HCT116 (cell line): ENCODE measurements around the gene ST7L. TPM values are rescaled to one million over a fixed set of nuclear protein-coding genes. Genes with fewer than 3 reads are reported as not detected.

Experiments
- ATAC-seq: fragments of 200-7000 bp; cut with Tn5 transposase; 2 replicates; pipeline ENCODE4 v1.9.1; 2020; ENCODE audit warnings: mild to moderate bottlenecking, moderate library complexity
- BruUV-seq: library from RNA; stranded (reverse); fragments of 400-500 nt; replicated peaks from 2 replicates; lab custom pipeline; 2021; lab: Mats Ljungman, UMichigan
- CTCF ChIA-PET: fragments of 300-600 bp; sonication (Branson Sonifier 250); formaldehyde crosslinking; loops from one replicate; lab custom pipeline; 2021; ENCODE audit warnings: antibody characterized with exemption; lab: Charles Lee
- POLR2A ChIA-PET: fragments of 300-600, 350-600 bp; sonication (Branson Sonifier 250); formaldehyde crosslinking; loops from one replicate; lab custom pipeline; 2021; ENCODE audit warnings: antibody characterized with exemption; lab: Charles Lee
- RAD21 ChIA-PET, 2 experiments: fragments of 300-600 bp; sonication (Branson Sonifier 250); formaldehyde crosslinking; loops; one replicate each; lab custom pipeline; 2023; ENCODE audit warnings: low total read pairs in 2 of 2; ENCODE audit not compliant: uncharacterized antibody in 2 of 2, unreplicated experiment in 2 of 2, low non-redundant PET in 1 of 2; lab: Charles Lee
- DNase-seq: peaks from one replicate; pipeline ENCODE4 v3.0.0-alpha.2; 2010; ENCODE audit warnings: low read depth, low spot score
- H2AFZ ChIP-seq: fragments of 200-600 bp; shearing (Covaris generic), sonication (generic); 2 replicates; pipeline ENCODE4 v1.6.1; 2017; ENCODE audit warnings: low read depth, mixed run types, mixed read lengths, antibody characterized with exemption, low read length; ENCODE audit not compliant: poor library complexity, severe bottlenecking
- H3K27ac ChIP-seq: 2 replicates; pipeline ENCODE4 v1.5.1; 2012; ENCODE audit warnings: low read depth, low read length
- H3K27me3 ChIP-seq: fragments of 200-600 bp; sonication (generic); 2 replicates; pipeline ENCODE4 v1.6.1; 2016; ENCODE audit warnings: mixed run types, low read length, mixed read lengths; ENCODE audit not compliant: insufficient read depth
- H3K36me3 ChIP-seq, 2 experiments: fragments of 200-500 bp in 1 of 2; fragments of 200-600 bp in 1 of 2; sonication (Bioruptor generic) in 1 of 2; sonication (generic) in 1 of 2; 2 replicates each; pipeline versions ENCODE4 v1.5.1 to v1.6.1; 2014 to 2016; ENCODE audit warnings: low read length in 2 of 2, inconsistent platforms in 1 of 2, mixed read lengths in 1 of 2, mixed run types in 1 of 2; ENCODE audit not compliant: insufficient read depth in 2 of 2, control insufficient read depth in 1 of 2
- H3K4me1 ChIP-seq, 2 experiments: fragments of 200-600 bp in 1 of 2; sonication (generic) in 1 of 2; 2 replicates each; pipeline versions ENCODE4 v1.5.1 to v1.6.1; 2012 to 2017; ENCODE audit warnings: low read length in 2 of 2, inconsistent platforms in 1 of 2, mild to moderate bottlenecking in 1 of 2, mixed read lengths in 1 of 2, mixed run types in 1 of 2, moderate library complexity in 1 of 2; ENCODE audit not compliant: insufficient read depth in 2 of 2, control insufficient read depth in 1 of 2
- H3K4me2 ChIP-seq: fragments of 200-600 bp; sonication (generic); 2 replicates; pipeline ENCODE4 v1.6.1; 2017; ENCODE audit warnings: mixed run types, low read length, mixed read lengths
- H3K4me3 ChIP-seq, 2 experiments: fragments of 200-600 bp in 1 of 2; sonication (generic) in 1 of 2; replicated peaks in 1 of 2; 2 replicates each; pipeline ENCODE4 v1.5.1; 2011 to 2016; ENCODE audit warnings: low read length in 2 of 2, control low read depth in 1 of 2, low read depth in 1 of 2, mild to moderate bottlenecking in 1 of 2, mixed read lengths in 1 of 2, mixed run types in 1 of 2
- H3K79me2 ChIP-seq: fragments of 200-600 bp; sonication (generic); 2 replicates; pipeline ENCODE4 v1.6.1; 2017; ENCODE audit warnings: mild to moderate bottlenecking, mixed run types, low read length, moderate library complexity, mixed read lengths; ENCODE audit not compliant: insufficient read depth
- H3K9ac ChIP-seq: fragments of 200-600 bp; sonication (generic); 2 replicates; pipeline ENCODE4 v1.6.1; 2016; ENCODE audit warnings: low read length, mixed read lengths
- H3K9me2 ChIP-seq: fragments of 200-600 bp; sonication (generic), shearing (Covaris generic); 2 replicates; pipeline ENCODE4 v1.6.1; 2017; ENCODE audit warnings: mixed run types, mild to moderate bottlenecking, moderate library complexity; ENCODE audit not compliant: insufficient read depth
- H3K9me3 ChIP-seq, 2 experiments: fragments of 200-500 bp in 1 of 2; fragments of 200-600 bp in 1 of 2; sonication (Bioruptor generic) in 1 of 2; sonication (generic) in 1 of 2; 2 replicates each; pipeline ENCODE4 v1.6.1; 2014 to 2017; ENCODE audit warnings: low read length in 2 of 2, mixed read lengths in 2 of 2, inconsistent platforms in 1 of 2, low read depth in 1 of 2, mild to moderate bottlenecking in 1 of 2, mixed run types in 1 of 2, moderate library complexity in 1 of 2; ENCODE audit not compliant: control insufficient read depth in 1 of 2, insufficient read depth in 1 of 2
- H4K20me1 ChIP-seq: fragments of 200-600 bp; sonication (generic), shearing (Covaris generic); 2 replicates; pipeline ENCODE4 v1.6.1; 2017; ENCODE audit warnings: mixed run types, mild to moderate bottlenecking, moderate library complexity; ENCODE audit not compliant: insufficient read depth
- CEBPB ChIP-seq: IDR thresholded peaks from 2 replicates; pipeline ENCODE4 v1.6.1; 2012; ENCODE audit warnings: low read depth
- EZH2 ChIP-seq: fragments of 200-600 bp; sonication (generic); IDR thresholded peaks from 2 replicates; pipeline ENCODE4 v1.6.1; 2017; ENCODE audit warnings: antibody characterized with exemption, mixed run types
- JUND ChIP-seq: IDR thresholded peaks from 2 replicates; pipeline ENCODE4 v1.6.1; 2012
- POLR2A ChIP-seq: IDR thresholded peaks from 2 replicates; pipeline ENCODE4 v1.7.0; 2011; ENCODE audit warnings: borderline replicate concordance; ENCODE audit not compliant: insufficient read depth, insufficient read length; ENCODE audit errors: extremely low read depth
- RAD21 ChIP-seq: IDR thresholded peaks from 2 replicates; pipeline ENCODE4 v1.6.1; 2012; ENCODE audit warnings: low read depth, mild to moderate bottlenecking
- REST ChIP-seq: IDR thresholded peaks from 2 replicates; pipeline ENCODE4 v1.6.1; 2012; ENCODE audit warnings: low read depth
- SP1 ChIP-seq: IDR thresholded peaks from 2 replicates; pipeline ENCODE4 v1.6.1; 2012; ENCODE audit warnings: low read depth
- YY1 ChIP-seq: IDR thresholded peaks from 2 replicates; pipeline ENCODE4 v1.6.1; 2011; ENCODE audit warnings: low read length, low read depth, moderate library complexity, mild to moderate bottlenecking; ENCODE audit not compliant: insufficient replicate concordance; ENCODE audit errors: extremely low read depth
- ZBTB33 ChIP-seq: IDR thresholded peaks from 2 replicates; pipeline ENCODE4 v1.6.1; 2011; ENCODE audit warnings: mild to moderate bottlenecking, low read length, moderate library complexity; ENCODE audit not compliant: insufficient replicate concordance; ENCODE audit errors: extremely low read depth
- ZNF274 ChIP-seq: fragments of 200-500 bp; sonication (Bioruptor generic); IDR thresholded peaks from 2 replicates; pipeline ENCODE4 v1.6.1; 2014; ENCODE audit warnings: mild to moderate bottlenecking, low read depth, low read length, inconsistent platforms
- intact Hi-C: fragments of 100-400 bp; cut with micrococcal nuclease; formaldehyde crosslinking; loops from 2 replicates; pipeline ENCODE4 v1.10.0; 2022
- total RNA-seq: library from RNA; stranded (reverse); gene quantifications from one replicate; pipeline ENCODE4 v1.2.1, GENCODE V29; 2021; ENCODE audit not compliant: unreplicated experiment
- TF ChIP-seq, protein P1 (sequence below): IDR thresholded peaks from 2 replicates; pipeline ENCODE4 v1.6.1; 2012
- TF ChIP-seq, protein P2 (sequence below), 3 experiments: fragments of 200-600 bp in 1 of 3; sonication (generic) in 1 of 3; IDR thresholded peaks in 2 of 3; conservative IDR thresholded peaks in 1 of 3; 2 replicates each; pipeline ENCODE4 v1.5.1; 2012 to 2017; ENCODE audit warnings: low read depth in 2 of 3, low read length in 2 of 3, antibody characterized with exemption in 1 of 3, borderline replicate concordance in 1 of 3, control low read depth in 1 of 3, mild to moderate bottlenecking in 1 of 3, mixed read lengths in 1 of 3, mixed run types in 1 of 3, moderate library complexity in 1 of 3; ENCODE audit not compliant: insufficient read depth in 1 of 3

ST7L gene
- total RNA-seq, 1 experiment from 2014 or later, result 19.9 TPM

GRCh38 chr1:112541299-112541698, 77.6 kb downstream of the ST7L start:
- Histone ChIP-seq H3K4me2 (no peak overlapping the region), H3K27ac (no peak overlapping the region), H3K9ac (no peak overlapping the region), H3K4me1 (peaks cover 19 to 35% of the 10 kb centered on the region in 2 experiments), H2AFZ (no peak overlapping the region), H4K20me1 (no peaks in the 10 kb centered on the region), H3K9me3 (no peaks in the 10 kb centered on the region), H3K79me2 (no peaks in the 10 kb centered on the region), H3K4me3 (no peak overlapping the region), H3K27me3 (no peaks in the 10 kb centered on the region), H3K36me3 (no peaks in the 10 kb centered on the region), H3K9me2 (no peaks in the 10 kb centered on the region)
- CTCF ChIA-PET, result no interaction called here
- intact Hi-C loops, result no loop called here
- no peak for ATAC-seq
- DNase-seq, result no peak
- no TSS peak for BruUV-seq
- POLR2A ChIA-PET, result no interaction called here
- no peak for TF ChIP-seq RAD21
- no peak for TF ChIP-seq REST
- TF ChIP-seq JUND, result no peak
- RAD21 ChIA-PET, result no interaction called here

GRCh38 chr1:112540226-112540794, 78.6 kb downstream of the ST7L start:
- no peaks in the 10 kb centered on the region for H3K79me2 ChIP-seq
- ChIA-PET POLR2A (no interaction called here), RAD21 (no interaction called here), CTCF (no interaction called here)
- no peaks in the 10 kb centered on the region for H4K20me1 ChIP-seq
- no peak overlapping the region for H3K9ac ChIP-seq
- no TSS peak for BruUV-seq
- H3K4me2 ChIP-seq, result no peak overlapping the region
- peaks cover 19 to 26% of the 10 kb centered on the region in 2 experiments for H3K4me1 ChIP-seq
- no peaks in the 10 kb centered on the region for H3K9me2 ChIP-seq
- intact Hi-C loops, result no loop called here
- ATAC-seq (no peak), DNase-seq (no peak)
- H3K27me3 ChIP-seq, result no peaks in the 10 kb centered on the region
- no peaks in the 10 kb centered on the region for H3K9me3 ChIP-seq
- H3K4me3 ChIP-seq, result no peak overlapping the region
- TF ChIP-seq SP1 (no peak), CEBPB (no peak), JUND (no peak), EZH2 (no peak), ZBTB33 (no peak), ZNF274 (no peak), YY1 (no peak), POLR2A (no peak)
- TF ChIP-seq, protein P1, sequence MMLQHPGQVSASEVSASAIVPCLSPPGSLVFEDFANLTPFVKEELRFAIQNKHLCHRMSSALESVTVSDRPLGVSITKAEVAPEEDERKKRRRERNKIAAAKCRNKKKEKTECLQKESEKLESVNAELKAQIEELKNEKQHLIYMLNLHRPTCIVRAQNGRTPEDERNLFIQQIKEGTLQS, result no peak
- TF ChIP-seq, protein P2, sequence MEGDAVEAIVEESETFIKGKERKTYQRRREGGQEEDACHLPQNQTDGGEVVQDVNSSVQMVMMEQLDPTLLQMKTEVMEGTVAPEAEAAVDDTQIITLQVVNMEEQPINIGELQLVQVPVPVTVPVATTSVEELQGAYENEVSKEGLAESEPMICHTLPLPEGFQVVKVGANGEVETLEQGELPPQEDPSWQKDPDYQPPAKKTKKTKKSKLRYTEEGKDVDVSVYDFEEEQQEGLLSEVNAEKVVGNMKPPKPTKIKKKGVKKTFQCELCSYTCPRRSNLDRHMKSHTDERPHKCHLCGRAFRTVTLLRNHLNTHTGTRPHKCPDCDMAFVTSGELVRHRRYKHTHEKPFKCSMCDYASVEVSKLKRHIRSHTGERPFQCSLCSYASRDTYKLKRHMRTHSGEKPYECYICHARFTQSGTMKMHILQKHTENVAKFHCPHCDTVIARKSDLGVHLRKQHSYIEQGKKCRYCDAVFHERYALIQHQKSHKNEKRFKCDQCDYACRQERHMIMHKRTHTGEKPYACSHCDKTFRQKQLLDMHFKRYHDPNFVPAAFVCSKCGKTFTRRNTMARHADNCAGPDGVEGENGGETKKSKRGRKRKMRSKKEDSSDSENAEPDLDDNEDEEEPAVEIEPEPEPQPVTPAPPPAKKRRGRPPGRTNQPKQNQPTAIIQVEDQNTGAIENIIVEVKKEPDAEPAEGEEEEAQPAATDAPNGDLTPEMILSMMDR (IDR thresholded peaks at IDR 0.05 in 2 of 3, conservative IDR thresholded peaks at IDR 0.05 in 1 of 3; ENCODE audit: borderline replicate concordance in 1 of 3, insufficient read depth in 1 of 3, low read depth in 2 of 3, low read length in 2 of 3), result no peak
- no peaks in the 10 kb centered on the region for H3K36me3 ChIP-seq
- no peak overlapping the region for H3K27ac ChIP-seq
- no peak overlapping the region for H2AFZ ChIP-seq
